Mononuclear cell (primary cell): ENCODE results near the gene GRB10. TPM values are rescaled to one million over a fixed set of nuclear protein-coding genes. Genes with fewer than 3 reads are reported as not detected.

Experiments
- H3K27me3 ChIP-seq: 2 replicates; pipeline ENCODE4 v1.6.0; 2011; ENCODE audit warnings: low read length, control low read depth; ENCODE audit not compliant: insufficient read depth
- H3K4me1 ChIP-seq: 2 replicates; pipeline ENCODE4 v1.5.1; 2011; ENCODE audit warnings: mild to moderate bottlenecking, low read length, control low read depth; ENCODE audit not compliant: insufficient read depth
- H3K4me3 ChIP-seq: 2 replicates; pipeline ENCODE4 v1.5.1; 2011; ENCODE audit warnings: mild to moderate bottlenecking, low read length, moderate library complexity
- H3K9me3 ChIP-seq: 2 replicates; pipeline ENCODE4 v1.5.1; 2011; ENCODE audit warnings: low read depth, mild to moderate bottlenecking, control low read depth, low read length
- total RNA-seq: library from RNA; depleted of rRNA; stranded (reverse); fragments of >200 nt; gene quantifications from one replicate; pipeline ENCODE4 v1.2.3, GENCODE V29; 2012

GRB10 gene
- total RNA-seq, 1 donor = 3.7 TPM

DNA sequence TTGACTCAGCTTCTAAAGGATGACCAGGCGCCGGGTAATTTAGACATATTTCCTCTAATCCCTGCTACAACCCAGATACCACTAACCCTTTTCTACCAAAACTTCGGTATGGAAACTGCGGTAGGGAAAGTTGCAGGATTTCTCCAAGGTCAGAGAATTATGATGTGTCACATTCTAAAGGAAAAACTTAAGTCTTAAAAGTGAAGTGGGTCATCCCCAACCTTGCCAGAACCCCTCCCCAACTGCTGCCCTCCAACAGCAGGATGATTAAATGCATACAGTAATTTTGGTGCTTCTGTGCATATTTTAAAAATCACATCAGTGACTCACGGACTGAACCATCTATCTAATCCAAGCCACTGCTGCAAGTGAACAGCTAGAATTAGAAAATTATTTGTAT lies 52.7 kb downstream of the GRB10 start:
- Histone ChIP-seq H3K4me3 (no peak overlapping the region), H3K27me3 (no peaks in the 10 kb centered on the region), H3K9me3 (no peaks in the 10 kb centered on the region), H3K4me1 (no peaks in the 10 kb centered on the region)

- Histone ChIP-seq H3K27me3 (no peaks in the 10 kb centered on the region), H3K4me3 (no peak overlapping the region), H3K9me3 (no peaks in the 10 kb centered on the region), H3K4me1 (peaks cover 6% of the 10 kb centered on the region)
Observed at GRCh38 chr7:50728184-50728583, 54.5 kb downstream of the GRB10 start.

DNA sequence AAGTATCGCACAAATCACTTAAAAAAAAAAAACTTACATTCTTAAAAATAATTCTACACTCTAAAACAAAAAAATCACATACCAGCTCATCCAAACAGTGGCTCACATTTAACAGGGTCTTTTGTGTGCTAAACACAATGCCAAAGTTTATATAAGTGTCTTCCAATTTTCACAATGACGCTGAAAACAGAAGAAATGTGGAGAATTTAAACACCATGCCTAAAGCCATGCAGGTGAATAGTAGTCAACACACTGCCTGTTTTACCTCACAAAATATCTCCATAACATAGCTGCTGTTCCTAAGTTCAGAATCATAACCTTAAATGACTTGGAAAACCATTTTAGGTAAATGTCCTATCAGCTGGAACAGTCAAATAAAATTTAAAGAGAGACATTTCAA lies 55.0 kb downstream of the GRB10 start:
- H3K9me3 ChIP-seq = no peaks in the 10 kb centered on the region

GRCh38 chr7:50727072-50727471 lies 55.6 kb downstream of the GRB10 start:
- no peaks in the 10 kb centered on the region for H3K27me3 ChIP-seq
- peaks cover 6% of the 10 kb centered on the region for H3K4me1 ChIP-seq
- no peaks in the 10 kb centered on the region for H3K9me3 ChIP-seq
- H3K4me3 ChIP-seq = no peak overlapping the region

More for the DNA sequence above, 55.0 kb downstream of the GRB10 start:
- Histone ChIP-seq H3K27me3 (no peaks in the 10 kb centered on the region), H3K4me1 (peaks cover 6% of the 10 kb centered on the region), H3K4me3 (no peak overlapping the region)

- Histone ChIP-seq H3K4me3 (no peak overlapping the region), H3K4me1 (peaks cover 6% of the 10 kb centered on the region), H3K9me3 (no peaks in the 10 kb centered on the region), H3K27me3 (no peaks in the 10 kb centered on the region)
Observed at GRCh38 chr7:50725774-50726173, 56.9 kb downstream of the GRB10 start.

DNA sequence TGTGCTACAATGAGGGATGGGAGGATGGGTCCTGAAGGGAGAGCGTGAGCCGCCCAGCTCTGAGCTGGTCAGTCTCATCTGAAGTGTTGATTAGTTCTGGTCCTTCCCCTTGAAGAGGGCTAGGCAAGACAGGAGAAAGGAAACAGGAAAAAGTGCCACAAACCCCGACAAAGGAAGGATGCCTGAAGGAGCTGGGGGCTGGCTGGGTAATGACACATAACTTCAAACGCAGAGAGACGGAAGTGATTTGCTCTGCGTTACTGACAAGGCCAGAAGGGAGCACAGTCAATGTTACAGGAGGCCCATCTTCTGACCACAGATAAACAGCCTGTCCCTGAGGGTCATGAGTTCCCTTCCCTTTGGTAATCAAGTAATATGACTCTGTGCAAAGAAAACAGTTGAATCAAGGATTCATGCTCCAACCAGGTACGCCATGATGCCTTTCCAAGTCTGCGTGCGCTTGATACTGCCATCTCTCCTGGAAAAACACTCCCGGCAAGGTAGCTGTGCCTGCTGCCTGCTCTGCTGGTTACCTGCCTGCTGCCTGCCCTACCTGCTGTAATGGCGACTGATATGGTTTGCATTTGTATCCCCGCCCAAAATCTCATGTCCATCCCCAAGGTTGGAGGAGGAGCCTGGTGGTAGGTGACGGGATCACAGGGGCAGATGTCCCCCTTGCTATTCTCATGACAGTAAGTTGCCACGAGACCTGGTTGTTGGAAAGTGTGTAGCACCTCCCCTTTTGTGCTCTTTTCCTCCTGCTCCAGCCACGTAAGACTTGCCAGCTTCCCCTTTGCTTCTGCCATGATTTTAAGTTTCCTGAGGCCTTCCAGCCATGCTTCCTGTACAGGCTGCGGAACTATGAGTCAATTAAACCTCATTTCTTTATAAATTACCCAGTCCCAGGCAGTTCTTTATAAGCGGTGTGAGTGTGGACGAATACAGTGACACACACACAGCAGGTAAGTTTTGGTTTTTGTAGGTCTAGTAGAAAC lies 57.9 kb downstream of the GRB10 start:
- Histone ChIP-seq H3K9me3 (no peaks in the 10 kb centered on the region), H3K27me3 (no peaks in the 10 kb centered on the region), H3K4me3 (no peak overlapping the region), H3K4me1 (peaks cover 6% of the 10 kb centered on the region)

- H3K9me3 ChIP-seq = no peaks in the 10 kb centered on the region
- peaks cover 6% of the 10 kb centered on the region for H3K4me1 ChIP-seq
- no peaks in the 10 kb centered on the region for H3K27me3 ChIP-seq
- H3K4me3 ChIP-seq = no peak overlapping the region
Observed at GRCh38 chr7:50723888-50724287, 58.8 kb downstream of the GRB10 start.

GRCh38 chr7:50723173-50723572 lies 59.5 kb downstream of the GRB10 start:
- Histone ChIP-seq H3K27me3 (no peaks in the 10 kb centered on the region), H3K4me1 (peaks cover 6% of the 10 kb centered on the region), H3K4me3 (no peak overlapping the region), H3K9me3 (no peaks in the 10 kb centered on the region)

DNA sequence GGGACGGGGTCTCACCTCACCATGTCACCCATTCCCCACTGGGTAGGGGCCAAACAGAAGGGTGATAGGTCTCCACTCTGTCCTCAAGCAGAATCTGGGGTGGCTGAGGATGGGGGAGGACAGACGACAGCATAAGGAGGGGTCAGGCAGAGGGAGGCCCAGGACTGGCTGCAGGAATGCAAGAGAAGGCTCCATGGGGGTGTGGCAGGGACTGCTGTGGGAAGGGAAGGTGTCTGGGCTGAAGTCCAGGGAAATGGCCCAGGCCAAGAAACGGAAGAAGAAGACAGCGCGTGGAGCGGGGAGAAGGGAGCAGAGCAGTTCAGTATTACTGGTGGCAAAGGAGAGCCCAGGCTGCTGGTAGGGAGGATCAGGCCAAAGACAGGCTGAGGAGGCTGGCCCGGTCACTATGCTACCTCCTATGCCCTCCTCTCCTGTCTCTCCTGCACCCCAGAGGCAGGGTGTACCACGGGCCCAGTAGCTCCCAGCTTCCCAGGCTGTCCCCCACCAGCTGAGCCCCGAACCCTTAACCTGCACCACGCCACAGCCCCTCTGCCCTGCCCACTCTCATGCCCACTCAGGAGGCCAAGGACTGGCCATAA lies 60.9 kb downstream of the GRB10 start:
- Histone ChIP-seq H3K27me3 (no peaks in the 10 kb centered on the region), H3K9me3 (no peaks in the 10 kb centered on the region), H3K4me3 (no peak overlapping the region), H3K4me1 (peaks cover 6% of the 10 kb centered on the region)

DNA sequence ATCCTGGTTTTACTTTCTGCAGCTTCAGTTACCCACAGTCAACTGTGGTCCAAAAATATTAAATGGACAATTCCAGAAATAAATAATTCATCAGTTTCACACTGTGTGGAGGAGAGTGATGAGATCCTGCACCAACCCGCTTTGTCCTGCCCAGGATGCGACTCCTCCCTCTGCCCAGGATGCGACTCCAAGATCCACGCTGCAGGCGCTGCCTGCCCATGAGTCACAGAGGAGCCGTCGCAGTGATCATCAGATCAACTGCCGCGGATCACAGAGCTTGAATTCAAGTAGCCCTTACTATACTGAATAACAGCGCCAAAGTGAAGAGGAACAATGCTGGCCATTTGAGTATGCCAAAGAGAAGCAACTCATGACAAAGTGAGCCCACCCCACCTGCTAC lies 61.5 kb downstream of the GRB10 start:
- Histone ChIP-seq H3K27me3 (no peaks in the 10 kb centered on the region), H3K4me3 (no peak overlapping the region), H3K9me3 (no peaks in the 10 kb centered on the region), H3K4me1 (peaks cover 6% of the 10 kb centered on the region)

DNA sequence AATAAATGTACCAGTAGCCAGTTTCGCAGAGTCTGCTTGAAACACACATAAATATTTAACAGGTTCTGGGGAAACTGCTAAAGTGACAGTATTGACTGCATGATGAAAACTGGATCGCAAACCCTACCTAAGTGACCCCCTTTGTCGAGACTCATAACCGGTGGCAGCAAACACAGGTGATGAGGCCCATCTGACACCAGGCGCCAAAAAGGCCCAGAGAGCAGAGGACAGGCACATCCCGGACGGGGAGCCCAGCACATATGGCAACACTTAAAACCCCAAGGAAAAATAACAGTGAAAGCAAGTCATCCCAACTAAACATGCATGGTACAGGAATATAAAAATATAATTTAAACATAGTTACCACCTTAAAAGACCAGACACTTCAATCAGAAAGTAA lies 62.4 kb downstream of the GRB10 start:
- no peak overlapping the region for H3K4me3 ChIP-seq
- H3K27me3 ChIP-seq = no peaks in the 10 kb centered on the region
- peaks cover 6% of the 10 kb centered on the region for H3K4me1 ChIP-seq
- no peaks in the 10 kb centered on the region for H3K9me3 ChIP-seq

GRCh38 chr7:50718876-50719275 lies 63.8 kb downstream of the GRB10 start:
- Histone ChIP-seq H3K27me3 (no peaks in the 10 kb centered on the region), H3K4me3 (no peak overlapping the region), H3K4me1 (peaks cover 5% of the 10 kb centered on the region), H3K9me3 (no peaks in the 10 kb centered on the region)

GRCh38 chr7:50718311-50718710 lies 64.4 kb downstream of the GRB10 start:
- H3K4me3 ChIP-seq = no peak overlapping the region
- H3K4me1 ChIP-seq = no peaks in the 10 kb centered on the region
- no peaks in the 10 kb centered on the region for H3K9me3 ChIP-seq
- H3K27me3 ChIP-seq = no peaks in the 10 kb centered on the region

- H3K27me3 ChIP-seq = no peaks in the 10 kb centered on the region
- no peak overlapping the region for H3K4me3 ChIP-seq
- H3K4me1 ChIP-seq = no peaks in the 10 kb centered on the region
- H3K9me3 ChIP-seq = no peaks in the 10 kb centered on the region
Observed at GRCh38 chr7:50717181-50717580, 65.5 kb downstream of the GRB10 start.

DNA sequence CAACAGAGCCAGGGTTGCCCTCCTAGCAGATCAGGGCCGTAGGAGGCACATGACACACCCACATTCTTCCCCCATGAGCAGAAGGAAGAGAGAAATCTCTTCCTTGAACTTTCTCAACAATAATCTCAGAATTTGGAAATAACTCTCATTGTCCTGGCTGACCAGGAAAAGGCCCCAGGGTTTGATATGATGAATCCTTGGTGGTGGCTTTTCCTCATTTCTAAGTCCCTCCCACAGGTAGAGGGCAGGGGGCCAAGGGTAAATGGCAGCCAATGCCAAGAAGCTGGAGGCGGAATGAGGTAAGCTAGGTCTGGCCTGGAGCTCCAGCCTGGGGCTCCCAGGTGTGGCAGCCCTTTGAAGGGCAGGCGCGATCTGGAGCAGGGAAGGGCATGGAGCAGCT lies 67.8 kb downstream of the GRB10 start:
- no peak overlapping the region for H3K4me3 ChIP-seq
- H3K27me3 ChIP-seq = no peaks in the 10 kb centered on the region
- H3K4me1 ChIP-seq = no peaks in the 10 kb centered on the region
- H3K9me3 ChIP-seq = no peaks in the 10 kb centered on the region
